HG03571 (cell line): ENCODE results near the gene KRT86.
A peak's percentile ranks its signal among the peaks of the same experiment; 100 is the strongest.
"Not testable (repeated sequence)": the region's sequence is repeated elsewhere in the genome, so short reads cannot be mapped to it uniquely, and the experiment has no call there.

Source experiments
- ATAC-seq: cut with Tn5 transposase; IDR thresholded peaks from one replicate; pipeline ENCODE4 v1.9.1; 2021; ENCODE audit not compliant: unreplicated experiment

The KRT86 gene

DNA sequence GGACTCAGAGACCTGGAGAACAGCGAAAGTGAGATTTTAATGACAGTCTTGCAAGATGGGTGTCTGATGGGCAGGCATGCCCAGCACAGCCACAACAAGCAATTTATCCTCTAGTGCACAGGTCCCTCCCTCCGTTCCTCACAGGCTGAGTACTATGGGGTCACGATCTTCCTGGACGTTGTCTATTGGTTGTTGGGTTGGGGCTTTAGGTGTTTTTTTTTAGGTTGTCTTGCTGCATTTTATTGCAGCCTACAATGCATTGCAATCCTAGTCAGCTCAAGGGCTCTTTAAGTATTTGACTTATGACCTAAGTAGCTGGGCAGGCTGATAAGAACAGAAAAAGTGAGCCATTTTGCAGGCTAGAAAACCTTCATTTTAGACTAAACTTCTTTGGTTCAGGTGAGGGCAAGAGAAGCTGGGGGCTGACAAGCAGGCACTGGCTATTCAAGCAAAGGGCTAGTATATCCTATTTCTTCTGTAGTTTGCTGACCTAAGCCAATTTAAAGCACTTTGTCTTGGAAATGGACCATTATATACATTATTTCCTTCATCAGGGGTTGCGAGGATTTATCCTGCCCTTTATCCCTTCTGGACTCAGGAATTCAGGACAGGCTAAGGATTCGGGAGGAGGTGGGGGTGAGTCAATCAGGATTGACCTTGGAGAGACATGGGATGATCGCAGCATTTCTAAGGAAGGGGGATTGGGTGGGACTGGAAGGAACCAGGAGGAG is 35.4 kb upstream of the KRT86 start:
- ATAC-seq: no peak

DNA sequence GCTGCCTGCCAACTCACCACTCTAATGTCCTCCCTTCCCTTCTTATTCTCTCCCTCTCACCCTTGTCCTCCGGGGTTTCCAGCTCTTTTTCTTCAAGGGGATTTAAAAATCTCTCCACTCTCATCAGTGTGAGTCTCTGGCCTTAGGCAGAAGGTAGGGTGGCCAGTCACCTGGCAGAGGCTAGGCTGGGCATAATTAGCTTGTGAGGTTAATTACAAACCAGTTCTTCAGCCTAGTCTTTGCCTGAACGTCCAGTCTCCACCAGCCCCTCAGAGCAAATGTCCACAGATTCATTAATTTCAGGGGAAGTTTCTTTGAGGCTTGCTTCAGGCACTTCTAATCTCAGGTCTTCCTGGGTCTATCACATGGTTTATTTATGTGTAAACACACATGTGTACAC is 34.7 kb upstream of the KRT86 start:
- no peak for ATAC-seq

DNA sequence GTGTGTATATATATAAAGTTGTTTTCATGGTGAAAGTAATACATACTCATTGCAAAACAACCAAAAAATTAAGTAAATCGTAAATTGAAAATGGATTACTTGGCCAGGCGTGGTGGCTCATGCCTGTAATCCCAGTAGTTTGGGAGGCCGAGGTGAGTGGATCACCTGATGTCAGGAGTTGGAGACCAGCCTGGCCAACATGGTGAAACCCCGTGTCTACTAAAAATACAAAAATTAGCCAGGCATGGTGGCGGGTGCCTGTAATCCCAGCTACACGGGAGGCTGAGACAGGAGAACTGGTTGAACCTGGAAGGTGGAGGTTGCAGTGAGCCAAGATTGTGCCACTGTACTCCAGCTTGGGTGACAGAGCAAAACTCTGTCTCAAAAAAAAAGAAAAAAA is 34.2 kb upstream of the KRT86 start:
- ATAC-seq: not testable (repeated sequence)

DNA sequence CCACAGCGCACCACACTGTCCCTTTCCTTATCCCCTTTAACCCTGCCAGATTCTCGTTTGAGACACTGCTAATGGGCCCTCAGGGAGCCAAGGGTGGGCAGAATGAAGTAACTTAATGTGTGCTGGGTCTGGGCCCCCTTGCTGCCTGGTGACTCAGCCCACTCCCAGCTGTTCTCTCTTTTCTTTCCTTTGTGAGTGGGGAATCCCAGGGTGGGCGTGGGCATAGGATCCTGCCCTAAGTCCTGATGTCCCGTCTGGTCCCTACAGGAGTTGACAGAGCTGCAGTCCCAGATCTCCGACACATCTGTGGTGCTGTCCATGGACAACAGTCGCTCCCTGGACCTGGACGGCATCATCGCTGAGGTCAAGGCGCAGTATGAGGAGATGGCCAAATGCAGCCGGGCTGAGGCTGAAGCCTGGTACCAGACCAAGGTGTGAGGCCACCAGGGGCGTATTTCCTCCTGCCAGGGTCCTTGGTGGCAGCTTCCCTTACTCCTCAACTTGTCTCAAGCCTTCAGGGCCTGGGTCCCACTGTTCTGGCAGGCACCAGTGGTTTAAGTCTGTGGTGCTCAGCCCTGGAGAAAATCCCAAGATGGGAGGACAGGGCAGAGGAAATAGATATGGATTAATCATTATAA is 33.1 kb upstream of the KRT86 start:
- ATAC-seq: no peak

DNA sequence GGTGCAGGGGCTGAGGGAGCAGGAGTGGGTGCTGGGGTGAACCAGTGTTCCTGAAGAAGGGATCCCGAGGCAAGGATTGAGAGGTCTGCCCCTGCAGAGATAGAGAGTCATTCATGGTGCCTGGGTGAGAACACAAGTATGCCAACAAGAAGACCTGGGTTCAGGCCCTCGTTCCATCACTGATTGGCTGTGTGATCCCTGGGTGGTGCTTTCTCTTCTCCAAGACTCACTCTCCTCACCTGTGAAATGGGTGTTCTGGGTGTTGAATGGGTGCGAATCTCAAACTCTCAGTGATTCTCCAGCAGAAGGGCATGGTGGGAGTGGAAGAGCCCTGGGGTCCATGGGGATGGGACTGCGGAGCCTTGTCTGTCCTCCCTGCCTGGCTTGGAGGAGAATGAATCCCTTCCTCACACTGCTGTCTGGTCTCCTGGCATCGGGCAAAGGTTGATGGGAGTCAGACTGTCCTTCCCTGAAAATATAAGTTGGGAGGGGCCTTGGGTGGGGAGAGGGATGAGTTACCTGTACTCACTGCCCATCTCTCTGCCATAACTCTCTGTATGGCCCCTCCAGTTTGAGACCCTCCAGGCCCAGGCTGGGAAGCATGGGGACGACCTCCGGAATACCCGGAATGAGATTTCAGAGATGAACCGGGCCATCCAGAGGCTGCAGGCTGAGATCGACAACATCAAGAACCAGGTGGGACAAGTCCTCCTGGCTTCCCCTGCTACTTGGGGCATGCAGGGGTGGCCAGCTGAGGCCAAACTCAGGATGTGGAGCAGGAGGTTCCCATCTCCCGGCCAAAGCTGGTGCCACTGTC is 31.8 kb upstream of the KRT86 start:
- no peak for ATAC-seq

DNA sequence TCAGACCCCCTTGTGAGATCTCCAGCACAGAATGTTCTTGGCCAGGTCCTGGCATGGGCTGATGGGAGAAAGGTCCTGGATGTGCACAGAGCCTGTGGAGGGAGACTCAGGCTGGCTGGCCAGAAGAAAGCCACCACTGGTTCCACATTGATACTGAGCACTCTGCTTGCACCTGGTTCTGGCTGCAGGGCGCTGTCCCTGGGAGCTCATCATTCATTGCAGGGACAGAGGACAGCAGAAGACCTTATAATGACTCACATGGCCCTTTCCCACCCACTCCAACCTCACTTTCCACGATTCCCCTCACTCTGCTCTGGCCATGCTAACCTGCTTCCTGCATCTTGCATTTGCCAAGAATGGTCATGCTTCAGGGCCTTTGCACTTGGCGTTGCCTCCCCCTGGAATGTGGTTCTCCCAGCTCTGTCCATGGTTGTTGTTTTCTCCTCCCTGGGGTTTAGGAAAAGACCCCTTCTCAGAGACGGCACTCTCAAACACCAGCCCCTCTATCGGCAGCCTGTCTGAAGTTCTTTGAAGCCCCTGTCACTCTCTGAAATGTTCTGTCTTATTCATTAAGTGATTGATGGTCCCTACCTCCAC is 31.1 kb upstream of the KRT86 start:
- no peak for ATAC-seq

DNA sequence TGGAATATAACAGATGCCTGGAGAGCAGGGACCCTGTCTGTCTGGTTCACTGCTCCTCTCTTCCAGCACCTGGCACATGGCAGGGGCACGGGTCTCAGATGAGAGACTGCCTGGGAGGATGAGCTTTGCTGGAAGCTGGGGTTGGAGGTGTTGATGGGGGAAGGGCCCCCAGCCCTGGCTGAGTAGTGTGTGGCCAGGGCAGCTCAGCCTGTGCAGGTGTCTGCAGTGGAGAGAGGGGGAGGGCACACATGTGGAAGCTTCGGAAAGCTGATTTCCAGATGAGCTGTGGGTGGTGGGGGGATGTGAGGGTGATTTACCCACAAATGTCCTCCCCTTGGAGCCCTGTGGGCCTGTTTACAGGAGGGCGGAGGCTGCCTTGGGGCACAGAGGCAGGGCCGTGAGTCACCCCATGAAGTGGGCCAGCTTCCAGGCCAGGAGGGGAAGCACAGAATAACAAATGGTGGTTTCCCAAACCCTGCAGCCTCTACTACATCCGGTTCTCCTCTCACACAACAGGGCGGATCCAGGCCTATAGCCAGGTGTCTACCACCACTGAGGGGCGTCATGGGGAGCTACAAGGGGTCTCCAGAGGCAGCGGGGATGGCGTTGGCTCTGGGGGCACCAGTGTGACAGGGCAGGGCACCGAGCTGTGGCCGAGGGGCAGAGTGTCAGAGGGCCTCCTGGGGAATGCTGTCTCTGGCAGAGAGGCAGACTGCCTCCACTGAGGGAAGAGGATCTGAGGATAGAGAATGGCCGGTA is 30.4 kb upstream of the KRT86 start:
- peak; percentile 86 for ATAC-seq

DNA sequence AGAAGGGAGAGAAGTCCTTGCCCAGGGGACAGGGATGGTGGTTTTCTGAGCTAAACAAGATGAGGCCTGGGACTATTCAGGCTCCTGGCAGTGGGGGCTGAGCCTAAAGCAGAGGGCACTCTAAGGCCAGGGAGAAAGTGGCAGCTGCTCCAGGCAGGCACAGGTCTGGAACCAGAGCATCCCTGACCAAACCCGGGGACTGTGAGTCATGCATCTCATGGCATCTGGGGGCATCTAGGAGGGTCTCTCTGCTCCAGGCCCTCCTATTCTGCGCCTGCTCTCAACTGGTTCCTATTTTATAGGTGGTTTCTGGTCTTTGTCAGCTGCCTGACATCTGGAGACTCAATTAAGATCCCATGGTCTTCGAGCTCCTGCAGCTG is 29.8 kb upstream of the KRT86 start:
- ATAC-seq: no peak

DNA sequence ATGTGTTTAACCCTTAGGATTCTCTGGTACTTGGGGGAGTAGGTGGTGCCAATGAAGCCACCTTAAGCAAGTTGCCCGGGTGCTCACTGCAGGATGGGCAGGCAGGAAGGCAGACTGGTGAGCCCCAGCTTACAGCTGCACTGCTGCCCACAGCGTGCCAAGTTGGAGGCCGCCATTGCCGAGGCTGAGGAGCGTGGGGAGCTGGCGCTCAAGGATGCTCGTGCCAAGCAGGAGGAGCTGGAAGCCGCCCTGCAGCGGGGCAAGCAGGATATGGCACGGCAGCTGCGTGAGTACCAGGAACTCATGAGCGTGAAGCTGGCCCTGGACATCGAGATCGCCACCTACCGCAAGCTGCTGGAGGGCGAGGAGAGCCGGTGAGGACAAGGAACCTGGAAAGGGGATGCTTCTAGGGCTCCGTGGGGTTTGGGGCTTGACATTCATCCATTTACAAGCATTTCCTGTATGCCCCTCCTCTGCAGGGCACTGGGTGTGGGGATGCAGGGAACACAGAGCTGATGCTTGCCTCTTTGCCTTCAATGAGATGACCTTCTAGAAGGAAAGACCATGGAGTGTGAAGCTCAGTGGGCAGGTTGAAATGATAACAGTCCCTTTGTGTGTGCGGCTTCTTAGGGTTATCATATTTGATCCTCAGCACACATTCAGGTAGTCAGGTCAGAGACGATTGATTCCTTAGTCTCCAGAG is 29.0 kb upstream of the KRT86 start:
- ATAC-seq: no peak

DNA sequence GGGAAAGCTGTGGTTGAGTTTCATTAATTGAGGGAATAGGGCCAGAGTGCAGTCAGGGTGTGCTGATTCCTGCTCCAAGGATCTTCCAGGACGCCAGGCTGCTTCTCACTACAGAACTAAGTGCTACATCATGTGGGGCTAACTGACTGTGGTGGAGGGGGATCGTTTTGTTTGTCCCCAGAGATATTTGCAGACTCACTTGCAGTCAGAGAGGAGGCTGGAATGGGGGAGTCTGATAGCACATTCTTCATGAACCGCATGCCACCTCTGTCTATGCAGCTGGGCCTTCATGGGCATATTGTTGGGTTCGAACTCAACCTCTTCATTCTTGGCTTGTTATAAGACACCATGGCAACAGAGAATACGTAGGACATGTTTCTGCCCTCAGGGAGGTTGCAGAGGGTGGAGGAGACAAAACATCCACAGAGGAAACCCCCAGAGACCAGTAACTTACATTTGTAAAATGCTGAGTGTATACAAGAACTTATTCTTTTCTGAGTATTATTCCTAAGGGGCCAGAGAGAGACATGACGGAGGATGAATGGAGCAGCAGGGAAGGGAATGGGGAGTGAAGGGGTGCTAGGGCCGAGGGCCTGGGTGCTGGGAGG is 28.4 kb upstream of the KRT86 start:
- ATAC-seq: no peak

DNA sequence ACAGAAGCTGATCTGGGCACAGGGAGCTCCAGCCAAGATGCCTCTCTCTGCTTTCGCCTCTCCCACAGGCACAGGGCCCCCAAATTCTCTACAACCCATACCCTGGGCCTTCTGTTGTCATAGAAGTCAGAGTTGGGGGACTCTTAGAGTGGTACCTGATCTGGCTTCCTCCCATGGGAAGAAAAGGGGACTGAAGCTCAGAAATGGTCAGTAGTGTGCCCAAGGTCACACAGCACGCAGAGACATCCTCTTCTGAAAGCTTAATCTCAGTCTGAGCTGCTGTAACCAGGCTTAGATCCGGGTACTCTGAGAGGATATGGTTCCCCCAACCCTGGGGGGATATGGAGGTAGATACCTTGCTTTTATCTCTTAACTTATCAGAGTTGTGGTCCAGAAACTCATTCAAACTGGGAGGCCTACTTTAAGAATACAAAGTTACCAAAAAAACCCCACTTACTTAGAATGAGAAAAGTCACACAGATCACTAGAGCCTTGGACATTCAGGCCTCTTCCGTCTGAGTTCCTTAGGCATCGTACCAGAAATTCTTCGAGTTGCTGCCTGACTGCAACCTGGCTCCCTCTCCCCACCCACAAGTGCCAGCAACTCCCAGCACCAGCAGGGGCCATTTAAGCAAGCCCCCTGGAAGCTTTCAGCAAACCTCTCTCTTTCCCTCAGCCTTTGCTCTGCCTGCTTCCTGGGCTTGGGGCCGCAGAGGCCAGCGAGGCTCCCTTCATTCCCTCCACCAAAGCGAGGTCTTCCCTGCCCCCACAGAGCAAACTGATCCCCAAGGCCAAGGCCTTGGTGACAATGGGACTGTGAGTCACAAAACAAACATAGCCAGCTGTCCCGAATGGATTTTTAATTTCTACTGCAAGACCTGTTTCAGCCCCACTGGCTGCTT is 27.5 kb upstream of the KRT86 start:
- ATAC-seq: no peak

DNA sequence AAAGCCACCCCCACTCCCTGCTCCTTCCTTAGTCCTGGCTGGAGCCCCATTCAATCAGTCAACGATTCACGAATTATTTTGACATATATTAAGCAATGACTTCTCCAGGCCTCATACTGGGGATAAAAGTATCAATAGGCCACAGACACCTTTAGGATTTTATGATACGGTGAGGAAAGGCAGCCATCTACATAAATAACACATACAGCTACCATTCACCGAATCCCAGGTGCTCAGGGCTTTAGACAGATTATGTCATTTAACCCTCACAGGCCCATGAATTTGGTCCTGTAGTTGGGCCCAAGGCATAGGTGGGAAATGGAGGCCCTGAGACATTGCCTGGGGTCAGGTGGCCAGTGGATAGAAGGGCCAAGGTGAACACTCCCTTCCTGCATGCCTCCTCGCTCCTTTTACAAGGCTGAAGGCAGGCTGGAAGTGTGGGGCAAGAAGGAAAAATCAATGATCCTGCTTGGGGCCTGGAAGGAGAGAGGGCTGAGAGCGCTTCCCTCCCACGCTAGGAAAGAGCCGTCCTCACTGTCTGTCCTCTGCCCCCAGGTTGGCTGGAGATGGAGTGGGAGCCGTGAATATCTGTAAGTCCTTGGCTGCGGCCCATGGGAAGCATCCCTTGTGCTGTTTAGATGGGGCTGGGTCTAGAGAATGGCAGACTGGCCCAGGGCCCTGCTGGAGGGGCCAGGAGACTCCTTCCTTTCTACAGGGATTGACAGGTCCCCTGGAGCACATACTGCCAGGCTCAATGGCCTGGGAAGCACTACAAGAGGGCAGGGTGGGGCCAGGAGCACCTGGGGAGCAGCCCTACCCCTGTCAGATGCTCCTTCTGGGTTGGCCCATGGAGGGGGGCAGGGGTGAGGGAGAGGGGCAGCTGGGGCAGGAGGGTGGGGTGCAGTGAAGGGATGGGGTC is 26.6 kb upstream of the KRT86 start:
- ATAC-seq: no peak

DNA sequence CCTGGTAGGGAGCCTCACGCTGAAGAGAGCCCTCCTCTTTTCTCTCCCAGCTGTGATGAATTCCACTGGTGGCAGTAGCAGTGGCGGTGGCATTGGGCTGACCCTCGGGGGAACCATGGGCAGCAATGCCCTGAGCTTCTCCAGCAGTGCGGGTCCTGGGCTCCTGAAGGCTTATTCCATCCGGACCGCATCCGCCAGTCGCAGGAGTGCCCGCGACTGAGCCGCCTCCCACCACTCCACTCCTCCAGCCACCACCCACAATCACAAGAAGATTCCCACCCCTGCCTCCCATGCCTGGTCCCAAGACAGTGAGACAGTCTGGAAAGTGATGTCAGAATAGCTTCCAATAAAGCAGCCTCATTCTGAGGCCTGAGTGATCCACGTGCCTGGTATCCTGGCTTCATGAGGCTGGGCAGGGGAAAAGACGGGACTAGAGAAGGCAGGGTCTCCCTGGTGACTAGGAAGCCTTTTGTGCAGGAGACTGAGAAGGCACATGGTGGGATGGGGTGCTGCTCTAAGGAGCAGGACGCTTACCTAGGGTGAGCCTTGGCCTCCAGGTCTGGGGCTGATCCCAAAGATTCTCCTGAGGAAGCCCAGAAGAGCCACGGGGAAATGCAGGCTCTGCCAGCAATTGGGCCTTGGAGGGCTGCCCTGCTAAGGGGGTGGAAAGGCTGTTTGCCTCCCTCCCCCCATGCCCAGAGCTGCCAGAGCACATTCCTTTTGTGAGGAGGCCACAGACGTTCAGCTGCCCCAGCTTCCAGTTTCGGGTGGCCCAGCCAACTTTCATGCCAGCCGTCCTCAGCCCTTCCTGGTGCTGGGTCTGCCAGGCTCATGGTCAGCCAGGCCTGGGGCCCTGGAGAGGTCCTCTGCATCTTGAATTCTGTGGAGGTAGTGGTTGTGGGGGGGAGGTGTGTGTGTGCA is 25.6 kb upstream of the KRT86 start:
- no peak for ATAC-seq

DNA sequence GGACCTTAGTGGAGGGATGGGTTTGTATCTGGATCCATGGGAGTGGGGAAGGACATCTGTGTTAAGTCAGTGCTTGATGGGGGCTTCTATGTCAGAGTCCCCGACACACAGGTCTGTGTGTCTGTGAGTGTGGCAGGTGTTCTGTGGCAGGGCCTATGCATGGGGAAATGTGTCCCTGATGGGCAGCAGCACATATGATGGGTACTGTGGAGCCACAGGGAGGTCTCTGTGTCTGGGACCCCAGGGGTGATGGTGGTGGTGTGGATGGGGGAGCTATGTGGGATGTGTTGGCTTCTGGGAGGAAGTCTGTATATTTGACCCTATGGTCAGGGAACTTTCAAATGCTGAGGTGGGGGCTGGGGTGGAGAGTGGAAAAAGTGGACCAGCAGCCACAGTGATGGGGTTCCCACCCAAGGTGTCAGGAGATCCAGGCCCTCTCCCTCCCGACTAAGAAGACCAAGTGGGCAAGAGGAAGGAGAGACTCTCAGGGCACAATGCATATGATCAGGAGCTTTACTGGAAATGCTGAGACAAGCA is 24.9 kb upstream of the KRT86 start:
- no peak for ATAC-seq

DNA sequence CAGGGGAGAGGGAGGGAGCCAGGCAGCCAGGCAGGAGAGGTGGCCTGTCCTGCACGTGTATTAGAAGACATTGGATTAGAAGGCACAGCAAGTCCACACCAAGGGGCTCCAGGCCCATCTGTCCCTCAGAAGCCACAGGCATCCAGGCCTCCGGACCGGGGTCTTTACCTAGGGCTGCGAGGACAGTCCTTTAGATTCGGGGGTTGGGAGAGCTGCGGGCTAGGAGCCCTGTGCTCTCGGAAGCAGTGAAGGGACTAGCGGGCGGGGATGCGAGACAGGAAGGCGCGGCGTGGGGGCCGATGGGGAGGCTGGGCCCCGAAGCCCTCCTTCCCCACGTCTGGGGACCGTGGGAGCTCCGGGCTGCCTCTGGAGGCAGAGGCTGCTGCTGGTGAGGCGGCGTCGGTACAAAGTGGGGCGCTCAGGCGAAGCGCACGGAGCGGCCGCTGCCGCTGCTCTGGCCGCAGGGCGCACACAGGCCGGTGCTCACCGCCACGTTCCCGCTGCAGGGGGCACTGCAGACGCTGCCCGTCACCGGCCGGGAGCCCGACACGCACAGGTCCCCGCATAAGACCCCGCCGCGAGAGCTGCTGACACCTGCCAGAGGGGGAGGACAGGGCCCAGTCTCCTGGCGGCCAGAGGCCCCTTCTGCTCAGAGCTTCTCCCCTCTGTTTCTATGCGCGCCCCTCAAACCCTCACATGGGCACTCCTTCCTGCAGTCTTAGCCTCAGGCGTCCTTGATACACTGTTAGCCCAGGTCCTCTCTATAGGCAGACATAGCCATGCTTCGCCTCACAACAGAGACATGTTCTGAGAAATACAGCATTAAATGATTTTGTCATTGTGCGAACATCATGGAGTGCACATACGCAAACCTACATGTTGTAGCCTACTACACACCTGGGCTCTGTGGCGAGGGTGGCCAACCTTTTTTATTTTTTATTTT is 24.1 kb upstream of the KRT86 start:
- ATAC-seq: no peak
